Loucy (cell line): ENCODE measurements around the gene TIAM2.

ENCODE experiments used
- H2AFZ ChIP-seq: fragments of 200-600 bp; sonication (generic); 2 replicates; pipeline ENCODE4 v1.6.0; 2016; ENCODE audit warnings: antibody characterized with exemption, mild to moderate bottlenecking, low read length, moderate library complexity
- H3F3A ChIP-seq: fragments of 200-600 bp; 2 replicates; pipeline ENCODE4 v1.6.0; 2016; ENCODE audit warnings: antibody characterized with exemption, low read depth, mild to moderate bottlenecking
- H3K27me3 ChIP-seq: fragments of 200-600 bp; sonication (generic); 2 replicates; pipeline ENCODE4 v1.6.1; 2014; ENCODE audit warnings: low read length, mild to moderate bottlenecking; ENCODE audit not compliant: insufficient read depth, poor library complexity, severe bottlenecking
- H3K36me3 ChIP-seq: fragments of 200-600 bp; sonication (generic); 2 replicates; pipeline ENCODE4 v1.6.1; 2016; ENCODE audit warnings: low read length; ENCODE audit not compliant: insufficient read depth
- H3K4me1 ChIP-seq: fragments of 200-600 bp; sonication (generic); 2 replicates; pipeline ENCODE4 v1.5.1; 2014; ENCODE audit warnings: low read length, mild to moderate bottlenecking; ENCODE audit not compliant: insufficient read depth, poor library complexity, severe bottlenecking
- H3K4me2 ChIP-seq: fragments of 200-600 bp; sonication (generic); 2 replicates; pipeline ENCODE4 v1.6.0; 2014; ENCODE audit warnings: antibody characterized with exemption, low read length, low read depth, mild to moderate bottlenecking; ENCODE audit not compliant: poor library complexity, severe bottlenecking
- H3K4me3 ChIP-seq: fragments of 200-600 bp; sonication (generic); 2 replicates; pipeline ENCODE4 v1.5.1; 2014; ENCODE audit warnings: low read length, mild to moderate bottlenecking, mixed read lengths; ENCODE audit not compliant: poor library complexity, severe bottlenecking
- H3K79me2 ChIP-seq: fragments of 200-600 bp; sonication (generic); 2 replicates; pipeline ENCODE4 v1.6.1; 2014; ENCODE audit warnings: low read length; ENCODE audit not compliant: insufficient read depth
- H3K9ac ChIP-seq: fragments of 200-600 bp; sonication (generic); 2 replicates; pipeline ENCODE4 v1.6.0; 2014; ENCODE audit warnings: mild to moderate bottlenecking, low read depth, low read length, moderate library complexity; ENCODE audit not compliant: poor library complexity, severe bottlenecking
- H3K9me2 ChIP-seq: fragments of 200-600 bp; sonication (generic); replicated peaks from 2 replicates; pipeline ENCODE4 v1.6.1; 2016; ENCODE audit warnings: low read depth, low read length, mixed read lengths
- H3K9me3 ChIP-seq: fragments of 200-600 bp; sonication (generic); 2 replicates; pipeline ENCODE4 v1.6.1; 2014; ENCODE audit warnings: mild to moderate bottlenecking, antibody characterized with exemption, low read length, low read depth; ENCODE audit not compliant: insufficient read depth
- H4K20me1 ChIP-seq: fragments of 200-600 bp; sonication (generic); 2 replicates; pipeline ENCODE4 v1.6.0; 2014; ENCODE audit warnings: antibody characterized with exemption, low read length, mild to moderate bottlenecking; ENCODE audit not compliant: insufficient read depth, poor library complexity, severe bottlenecking
- EZH2phosphoT487 ChIP-seq: fragments of 200-600 bp; IDR thresholded peaks from 2 replicates; pipeline ENCODE4 v1.6.1; 2018; ENCODE audit warnings: antibody characterized with exemption, mild to moderate bottlenecking, moderate library complexity, borderline replicate concordance
- TF ChIP-seq, protein P1 (sequence below): fragments of 200-600 bp; sonication (generic); conservative IDR thresholded peaks from 2 replicates; pipeline ENCODE4 v1.5.1; 2014; ENCODE audit warnings: mild to moderate bottlenecking, antibody characterized with exemption, low read length

Gene TIAM2

DNA sequence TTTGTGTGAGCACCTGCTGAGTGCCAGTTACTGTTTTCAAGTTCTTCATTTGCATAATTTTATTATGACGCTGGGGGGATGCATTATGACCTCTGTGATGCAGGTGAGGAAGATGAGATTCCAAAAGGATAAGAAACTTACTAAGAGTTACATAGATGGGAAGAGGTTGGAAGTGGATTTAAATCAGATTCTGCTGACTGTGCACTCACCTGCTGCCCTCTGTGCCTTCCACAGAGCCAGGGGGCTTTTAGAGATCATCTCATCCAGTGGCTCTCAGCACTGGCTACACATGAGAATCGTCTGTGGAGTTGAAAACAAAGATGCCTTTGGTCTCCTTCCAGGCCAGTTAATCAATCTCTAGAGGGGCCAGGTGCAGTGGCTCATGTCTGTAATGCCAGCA lies 47.9 kb downstream of the TIAM2 start:
- Histone ChIP-seq H3F3A (no peaks in the 10 kb centered on the region), H3K4me1 (no peaks in the 10 kb centered on the region), H2AFZ (no peak overlapping the region), H3K36me3 (no peaks in the 10 kb centered on the region), H3K9me2 (no peaks in the 10 kb centered on the region), H3K27me3 (no peaks in the 10 kb centered on the region), H3K4me3 (no peak overlapping the region), H3K9ac (no peak overlapping the region), H3K4me2 (no peak overlapping the region), H3K79me2 (no peaks in the 10 kb centered on the region), H3K9me3 (no peaks in the 10 kb centered on the region), H4K20me1 (no peaks in the 10 kb centered on the region)
- TF ChIP-seq EZH2phosphoT487, result no peak
- TF ChIP-seq, protein P1, sequence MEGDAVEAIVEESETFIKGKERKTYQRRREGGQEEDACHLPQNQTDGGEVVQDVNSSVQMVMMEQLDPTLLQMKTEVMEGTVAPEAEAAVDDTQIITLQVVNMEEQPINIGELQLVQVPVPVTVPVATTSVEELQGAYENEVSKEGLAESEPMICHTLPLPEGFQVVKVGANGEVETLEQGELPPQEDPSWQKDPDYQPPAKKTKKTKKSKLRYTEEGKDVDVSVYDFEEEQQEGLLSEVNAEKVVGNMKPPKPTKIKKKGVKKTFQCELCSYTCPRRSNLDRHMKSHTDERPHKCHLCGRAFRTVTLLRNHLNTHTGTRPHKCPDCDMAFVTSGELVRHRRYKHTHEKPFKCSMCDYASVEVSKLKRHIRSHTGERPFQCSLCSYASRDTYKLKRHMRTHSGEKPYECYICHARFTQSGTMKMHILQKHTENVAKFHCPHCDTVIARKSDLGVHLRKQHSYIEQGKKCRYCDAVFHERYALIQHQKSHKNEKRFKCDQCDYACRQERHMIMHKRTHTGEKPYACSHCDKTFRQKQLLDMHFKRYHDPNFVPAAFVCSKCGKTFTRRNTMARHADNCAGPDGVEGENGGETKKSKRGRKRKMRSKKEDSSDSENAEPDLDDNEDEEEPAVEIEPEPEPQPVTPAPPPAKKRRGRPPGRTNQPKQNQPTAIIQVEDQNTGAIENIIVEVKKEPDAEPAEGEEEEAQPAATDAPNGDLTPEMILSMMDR, result no peak

DNA sequence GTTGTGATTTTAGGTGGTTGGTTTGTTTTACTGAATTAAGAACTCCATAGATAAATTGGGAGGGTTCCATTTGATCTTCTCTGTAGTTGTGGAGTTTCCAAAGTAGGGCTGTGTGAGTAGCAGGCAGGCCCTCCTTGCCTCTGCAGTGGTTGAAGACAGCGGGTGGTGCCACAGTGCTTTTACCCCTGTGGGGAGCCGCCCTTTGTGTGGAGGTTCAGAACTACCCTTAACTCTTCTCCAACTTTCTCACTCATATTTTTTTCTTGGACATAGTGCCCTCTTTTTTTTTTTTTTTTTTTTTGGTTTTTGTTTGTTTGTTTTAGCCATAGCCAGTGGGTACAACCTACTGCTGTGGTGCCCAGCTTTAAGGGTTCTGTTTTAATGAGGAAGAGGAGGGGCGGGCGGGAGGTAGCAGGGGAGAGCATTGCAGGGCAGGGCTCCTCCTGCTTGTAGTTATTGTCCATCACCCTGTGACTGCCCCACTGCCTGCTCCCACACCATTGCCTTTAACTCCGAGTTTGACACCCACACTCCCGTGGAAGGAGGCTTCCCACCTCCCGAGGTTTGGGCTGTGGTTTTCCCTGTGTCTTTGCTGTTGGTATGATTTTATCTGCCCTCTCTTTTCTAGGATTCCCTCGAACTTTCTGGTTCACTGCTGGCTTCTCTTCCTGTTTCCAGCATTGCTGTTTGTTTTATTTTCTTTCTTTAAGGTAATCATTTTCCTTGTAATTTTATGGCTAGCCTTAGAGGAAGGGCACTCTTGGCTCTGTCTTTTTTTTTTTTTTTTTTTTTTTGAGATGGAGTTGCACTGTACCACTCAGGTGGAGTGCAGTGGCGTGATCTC lies 50.7 kb downstream of the TIAM2 start:
- TF ChIP-seq EZH2phosphoT487, result no peak
- H4K20me1 ChIP-seq, result no peaks in the 10 kb centered on the region
- H3K9me3 ChIP-seq, result no peaks in the 10 kb centered on the region
- H3K36me3 ChIP-seq, result no peaks in the 10 kb centered on the region
- H3F3A ChIP-seq, result no peaks in the 10 kb centered on the region
- H3K4me2 ChIP-seq, result no peak overlapping the region
- no peak overlapping the region for H3K9ac ChIP-seq
- H3K27me3 ChIP-seq, result no peaks in the 10 kb centered on the region
- peaks cover 8% of the 10 kb centered on the region for H3K4me1 ChIP-seq
- no peak overlapping the region for H2AFZ ChIP-seq
- H3K9me2 ChIP-seq, result no peaks in the 10 kb centered on the region
- no peak overlapping the region for H3K4me3 ChIP-seq
- no peaks in the 10 kb centered on the region for H3K79me2 ChIP-seq

DNA sequence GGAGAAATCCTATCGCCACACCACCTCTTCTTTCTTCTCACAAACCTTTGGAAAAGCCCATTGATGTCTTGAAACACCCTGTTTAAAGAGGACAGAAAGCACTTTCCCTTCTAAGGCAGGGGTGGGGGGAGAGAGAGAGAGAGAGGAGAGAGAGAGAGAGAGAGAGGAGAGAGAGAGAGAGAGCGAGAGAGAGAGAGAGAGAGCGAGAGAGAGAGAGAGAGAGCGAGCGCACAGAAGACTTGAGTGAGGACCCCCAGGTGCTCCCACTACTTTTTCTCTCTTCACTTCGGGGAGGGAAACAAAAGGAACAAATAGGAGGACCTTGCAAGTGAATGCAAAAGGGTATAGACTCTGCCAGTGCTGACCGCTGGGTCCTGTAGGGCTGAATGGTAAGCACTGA lies 52.4 kb downstream of the TIAM2 start:
- Histone ChIP-seq H3F3A (no peaks in the 10 kb centered on the region), H3K4me3 (no peak overlapping the region), H3K4me2 (no peak overlapping the region), H3K9me2 (no peaks in the 10 kb centered on the region), H3K9ac (no peak overlapping the region), H3K79me2 (no peaks in the 10 kb centered on the region), H3K27me3 (no peaks in the 10 kb centered on the region), H3K9me3 (no peaks in the 10 kb centered on the region), H2AFZ (no peak overlapping the region), H3K4me1 (peaks cover 8% of the 10 kb centered on the region), H4K20me1 (no peaks in the 10 kb centered on the region), H3K36me3 (no peaks in the 10 kb centered on the region)
- TF ChIP-seq, protein P1, result no peak
- TF ChIP-seq EZH2phosphoT487, result no peak

DNA sequence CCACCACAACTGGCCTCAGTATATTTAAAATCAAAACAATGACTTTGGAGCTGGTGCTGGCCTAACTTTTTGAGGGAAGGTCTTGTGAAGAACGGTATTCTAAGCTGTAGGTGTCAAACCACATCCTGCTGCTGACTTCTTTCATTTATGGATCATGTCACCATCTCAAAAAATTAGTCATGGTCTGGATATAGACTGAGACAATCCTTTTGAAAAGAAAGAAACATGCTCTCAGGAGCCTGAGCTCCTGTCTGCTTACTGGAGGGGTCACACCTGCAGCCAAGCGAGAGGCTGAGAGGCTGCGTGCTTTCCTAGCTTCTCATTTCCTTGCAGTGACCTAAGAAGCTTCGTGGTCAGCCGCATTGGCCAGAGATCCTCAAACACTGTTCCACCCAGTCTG lies 55.2 kb downstream of the TIAM2 start:
- no peak overlapping the region for H3K4me2 ChIP-seq
- no peak for TF ChIP-seq EZH2phosphoT487
- TF ChIP-seq, protein P1, result no peak

More for the DNA sequence above, 55.2 kb downstream of the TIAM2 start:
- no peak overlapping the region for H3K4me3 ChIP-seq
- no peaks in the 10 kb centered on the region for H3K9me2 ChIP-seq
- no peak overlapping the region for H2AFZ ChIP-seq
- no peaks in the 10 kb centered on the region for H4K20me1 ChIP-seq
- H3F3A ChIP-seq, result no peaks in the 10 kb centered on the region
- no peaks in the 10 kb centered on the region for H3K27me3 ChIP-seq
- H3K9me3 ChIP-seq, result no peaks in the 10 kb centered on the region
- H3K79me2 ChIP-seq, result no peaks in the 10 kb centered on the region
- no peak overlapping the region for H3K9ac ChIP-seq
- peaks cover 8% of the 10 kb centered on the region for H3K4me1 ChIP-seq
- H3K36me3 ChIP-seq, result no peaks in the 10 kb centered on the region
